ENCODE data around the gene SLC39A9. TPM values are rescaled to one million over a fixed set of nuclear protein-coding genes. Genes with fewer than 3 reads are reported as not detected.
A peak's percentile ranks its signal among the peaks of the same experiment; 100 is the strongest.

The SLC39A9 gene
- total and polyA plus RNA-seq, 2 of the 13 experiments (the other 11 are each of a cell fraction or from before 2014, with no cell fraction given): 46.6 to 69.5 TPM

GRCh38 chr14:69360438-69361108 is 37.9 kb upstream of the SLC39A9 start:
- Histone ChIP-seq H3K9me3 (ENCODE audit: low read length) (no peaks in the 10 kb centered on the region), H3K27ac (ENCODE audit: extremely low read length, insufficient read depth, low read length) (no peak overlapping the region), H3K79me2 (ENCODE audit: insufficient read depth, low read length) (no peaks in the 10 kb centered on the region), H3K4me1 (ENCODE audit: insufficient read depth, low read length) (peaks cover 10% of the 10 kb centered on the region), H3K4me2 (ENCODE audit: low read depth, low read length) (no peak overlapping the region), H3K36me3 (replicated peaks in 1 of 2; ENCODE audit: control insufficient read depth in 1 of 2, insufficient read depth in 2 of 2, low read length in 2 of 2) (no peaks in the 10 kb centered on the region), H3K27me3 (ENCODE audit: control insufficient read depth in 1 of 2, insufficient read depth in 2 of 2, low read length in 2 of 2) (peaks cover 0 to 7% of the 10 kb centered on the region in 2 experiments; a peak in 1 of 5 replicates), H3K9ac (ENCODE audit: insufficient read depth, low read depth, low read length) (no peak overlapping the region), H3K4me3 (replicated peaks in 1 of 3; ENCODE audit: insufficient read depth in 1 of 3, low read depth in 2 of 3, low read length in 3 of 3) (no peak overlapping the region), H2AFZ (ENCODE audit: low read length) (no peak overlapping the region), H4K20me1 (ENCODE audit: insufficient read depth, low read length) (no peaks in the 10 kb centered on the region)
- ATAC-seq (no peak), DNase-seq (ENCODE audit: low spot score) (no peak), FAIRE-seq (no peak)
- WGBS (ENCODE audit: low lambda C conversion rate): 33% methylated on average over 2 of the region's 7 CpGs
- intact Hi-C loops (cut with micrococcal nuclease; ENCODE audit: unreplicated experiment) (no loop called here), in situ Hi-C loops (cut with HindIII; ENCODE audit: extremely low pct_ligation_motif_present, low pct_unique_long_range_greater_than_20kb) (no loop called here)
- TF ChIP-seq ZBTB44 (CRISPR knock-in tag; IDR thresholded peaks at IDR 0.05) (no peak), MNT (IDR thresholded peaks at IDR 0.05) (peak; percentile 72)
- ChIA-PET POLR2A (no interaction called here), CTCF (ENCODE audit: low intra/inter-chr PET ratio, low total read pairs) (no interaction called here)
- BruUV-seq (replicated peaks): no TSS peak

- 22% methylated on average over 6 of the region's 9 CpGs for WGBS (ENCODE audit: low lambda C conversion rate)
- Histone ChIP-seq H3K9me3 (ENCODE audit: low read length) (no peaks in the 10 kb centered on the region), H4K20me1 (ENCODE audit: insufficient read depth, low read length) (no peaks in the 10 kb centered on the region), H3K79me2 (ENCODE audit: insufficient read depth, low read length) (no peaks in the 10 kb centered on the region), H3K9ac (ENCODE audit: insufficient read depth, low read depth, low read length) (no peak overlapping the region), H3K36me3 (replicated peaks in 1 of 2; ENCODE audit: control insufficient read depth in 1 of 2, insufficient read depth in 2 of 2, low read length in 2 of 2) (no peaks in the 10 kb centered on the region), H3K4me1 (ENCODE audit: insufficient read depth, low read length) (no peaks in the 10 kb centered on the region), H3K4me3 (replicated peaks in 1 of 3; ENCODE audit: insufficient read depth in 1 of 3, low read depth in 2 of 3, low read length in 3 of 3) (no peak overlapping the region), H3K27me3 (ENCODE audit: control insufficient read depth in 1 of 2, insufficient read depth in 2 of 2, low read length in 2 of 2) (peaks cover 0 to 4% of the 10 kb centered on the region in 2 experiments; a peak in 1 of 5 replicates), H3K27ac (ENCODE audit: extremely low read length, insufficient read depth, low read length) (no peak overlapping the region), H3K4me2 (ENCODE audit: low read depth, low read length) (no peak overlapping the region), H2AFZ (ENCODE audit: low read length) (no peak overlapping the region)
- no peak for FAIRE-seq
- intact Hi-C loops (cut with micrococcal nuclease; ENCODE audit: unreplicated experiment): no loop called here
- peak; percentile 94 for ATAC-seq
- in situ Hi-C loops (cut with HindIII; ENCODE audit: extremely low pct_ligation_motif_present, low pct_unique_long_range_greater_than_20kb): no loop called here
- POLR2A ChIA-PET: no interaction called here
- peak; percentile 6 for DNase-seq (ENCODE audit: low spot score)
- CTCF ChIA-PET (ENCODE audit: low intra/inter-chr PET ratio, low total read pairs): no interaction called here
- no TSS peak for BruUV-seq (replicated peaks)
- no peak for TF ChIP-seq HOXD1 (CRISPR knock-in tag; IDR thresholded peaks at IDR 0.05)
- no peak for TF ChIP-seq DNMT1 (CRISPR knock-in tag; IDR thresholded peaks at IDR 0.05)
- no peak for TF ChIP-seq SATB2 (CRISPR knock-in tag; IDR thresholded peaks at IDR 0.05)
- TF ChIP-seq CREM (IDR thresholded peaks at IDR 0.05): no peak
- TF ChIP-seq CREM (CRISPR knock-in tag; IDR thresholded peaks at IDR 0.05): no peak
- no peak for TF ChIP-seq GPBP1L1 (CRISPR knock-in tag; IDR thresholded peaks at IDR 0.05)
- TF ChIP-seq CTCF (CRISPR knock-in tag; IDR thresholded peaks at IDR 0.05): peak; percentile 71
- TF ChIP-seq JUN (CRISPR knock-in tag; IDR thresholded peaks at IDR 0.05): no peak
- no peak for TF ChIP-seq HNF4G (IDR thresholded peaks at IDR 0.05; ENCODE audit: borderline replicate concordance, low read depth, low read length)
- no peak for TF ChIP-seq HNF4G (CRISPR knock-in tag; IDR thresholded peaks at IDR 0.05; ENCODE audit: borderline replicate concordance, low read depth)
- TF ChIP-seq ZNF782 (CRISPR knock-in tag; IDR thresholded peaks at IDR 0.05; ENCODE audit: borderline replicate concordance): no peak
Measured at GRCh38 chr14:69363055-69363454, 35.4 kb upstream of the SLC39A9 start.

Data from HepG2 (cell line).